ENCODE data around the gene AGBL5. TPM values are rescaled to one million over a fixed set of nuclear protein-coding genes. Genes with fewer than 3 reads are reported as not detected.

AGBL5 gene
- total and polyA plus RNA-seq, 3 donors from 2014 or later = 227 to 784 (median 294) TPM

- Histone ChIP-seq H3K4me1 (no peaks in the 10 kb centered on the region), H3K27ac (no peak overlapping the region), H3K27me3 (no peaks in the 10 kb centered on the region), H3K36me3 (ENCODE audit: low read depth, missing control alignments) (no peaks in the 10 kb centered on the region), H3K4me3 (no peak overlapping the region), H3K9me3 (no peaks in the 10 kb centered on the region)
- WGBS, 2 donors = 82 to 83% methylated on average over 7 of the region's 7 CpGs
- no peak for DNase-seq
- TF ChIP-seq POLR2A (IDR thresholded peaks at IDR 0.05) (no peak), CTCF (IDR thresholded peaks at IDR 0.05) (no peak)
- intact Hi-C loops (cut with DNase I; ENCODE audit: low total_unique reads) = no loop called here
Observed at GRCh38 chr2:27042985-27043634, 8.4 kb upstream of the AGBL5 start.

- Histone ChIP-seq H3K4me1 (peaks cover 8% of the 10 kb centered on the region), H3K36me3 (ENCODE audit: low read depth, missing control alignments) (no peaks in the 10 kb centered on the region), H3K27me3 (no peaks in the 10 kb centered on the region), H3K27ac (peak overlapping the region; percentile 94 to 95), H3K4me3 (peak overlapping the region; percentile 96 to 97), H3K9me3 (no peaks in the 10 kb centered on the region)
- peak; percentile 47 for DNase-seq
- TF ChIP-seq POLR2A (IDR thresholded peaks at IDR 0.05) = no peak
- TF ChIP-seq CTCF (IDR thresholded peaks at IDR 0.05) = no peak
- WGBS, 2 donors = 13 to 16% methylated on average over 16 to 28 of the region's 52 CpGs
- intact Hi-C loops (cut with DNase I; ENCODE audit: low total_unique reads) = no loop called here
Observed at GRCh38 chr2:27049422-27050280, 1.8 kb upstream of the AGBL5 start.

GRCh38 chr2:27050281-27050995, 1.0 kb upstream of the AGBL5 start:
- Histone ChIP-seq H3K9me3 (no peaks in the 10 kb centered on the region), H3K27me3 (no peaks in the 10 kb centered on the region), H3K27ac (peak overlapping the region; percentile 94 to 95), H3K4me1 (peaks cover 8% of the 10 kb centered on the region), H3K36me3 (ENCODE audit: low read depth, missing control alignments) (no peaks in the 10 kb centered on the region), H3K4me3 (peak overlapping the region; percentile 96 to 97)
- WGBS, 2 donors = 0 to 1% methylated on average over 9 to 47 of the region's 48 CpGs
- peak; percentile 20 to 30 (median 24) for TF ChIP-seq CTCF (IDR thresholded peaks at IDR 0.05)
- TF ChIP-seq POLR2A (IDR thresholded peaks at IDR 0.05) = no peak
- DNase-seq = peak; percentile 95
- intact Hi-C loops (cut with DNase I; ENCODE audit: low total_unique reads) = no loop called here

- Histone ChIP-seq H3K4me1 (peaks cover 8% of the 10 kb centered on the region), H3K36me3 (ENCODE audit: low read depth, missing control alignments) (no peaks in the 10 kb centered on the region), H3K9me3 (no peaks in the 10 kb centered on the region), H3K4me3 (peak overlapping the region; percentile 96 to 97), H3K27me3 (no peaks in the 10 kb centered on the region), H3K27ac (peak overlapping the region; percentile 94 to 95)
- 6 to 10% methylated on average over 5 to 15 of the region's 24 CpGs for WGBS, 2 donors
- intact Hi-C loops (cut with DNase I; ENCODE audit: low total_unique reads) = no loop called here
- DNase-seq = no peak
- no peak for TF ChIP-seq POLR2A (IDR thresholded peaks at IDR 0.05)
- no peak for TF ChIP-seq CTCF (IDR thresholded peaks at IDR 0.05)
Observed at GRCh38 chr2:27051902-27052645, 606 bp downstream of the AGBL5 start.

Measured in testis (tissue), 3 donors.